RWPE2 (cell line): Measurements from ENCODE around the gene INO80E.

Source experiments
- ATAC-seq: fragments of 200-7000 bp; cut with Tn5 transposase; 3 replicates; pipeline ENCODE4 v1.9.1; 2021; ENCODE audit warnings: low read depth
- DNase-seq: peaks from one replicate; pipeline ENCODE4 v3.0.0-alpha.2; 2020; ENCODE audit warnings: low spot score
- H3K27ac ChIP-seq: fragments of 450-650 bp; 2 replicates; pipeline ENCODE4 v1.5.1; 2017; ENCODE audit warnings: mild to moderate bottlenecking; ENCODE audit not compliant: poor library complexity, severe bottlenecking
- H3K27me3 ChIP-seq: fragments of 250-450 bp; sonication (Bioruptor Pico); 2 replicates; pipeline ENCODE4 v1.5.1; 2021; ENCODE audit warnings: mild to moderate bottlenecking, moderate library complexity; ENCODE audit not compliant: insufficient read depth, poor library complexity, severe bottlenecking
- H3K36me3 ChIP-seq: fragments of 250-450 bp; sonication (Bioruptor Pico); 2 replicates; pipeline ENCODE4 v1.5.1; 2020; ENCODE audit warnings: low read depth, mild to moderate bottlenecking, moderate library complexity
- H3K4me1 ChIP-seq: fragments of 250-450 bp; sonication (Bioruptor Pico); 2 replicates; pipeline ENCODE4 v1.5.1; 2021; ENCODE audit warnings: mild to moderate bottlenecking, moderate library complexity; ENCODE audit not compliant: insufficient read depth, poor library complexity, severe bottlenecking
- H3K4me3 ChIP-seq: fragments of 250-450 bp; sonication (Bioruptor Pico); 2 replicates; pipeline ENCODE4 v1.5.1; 2021; ENCODE audit warnings: mild to moderate bottlenecking, moderate library complexity; ENCODE audit not compliant: severe bottlenecking
- H3K9me3 ChIP-seq: fragments of 250-450 bp; sonication (Bioruptor Pico); 2 replicates; pipeline ENCODE4 v1.5.1; 2021; ENCODE audit warnings: mild to moderate bottlenecking, moderate library complexity; ENCODE audit not compliant: severe bottlenecking
- CTCF ChIP-seq: fragments of 450-650 bp; IDR thresholded peaks from one replicate; pipeline ENCODE4 v1.5.1; 2017; ENCODE audit warnings: mild to moderate bottlenecking, moderate library complexity; ENCODE audit not compliant: poor library complexity, severe bottlenecking

INO80E gene

DNA sequence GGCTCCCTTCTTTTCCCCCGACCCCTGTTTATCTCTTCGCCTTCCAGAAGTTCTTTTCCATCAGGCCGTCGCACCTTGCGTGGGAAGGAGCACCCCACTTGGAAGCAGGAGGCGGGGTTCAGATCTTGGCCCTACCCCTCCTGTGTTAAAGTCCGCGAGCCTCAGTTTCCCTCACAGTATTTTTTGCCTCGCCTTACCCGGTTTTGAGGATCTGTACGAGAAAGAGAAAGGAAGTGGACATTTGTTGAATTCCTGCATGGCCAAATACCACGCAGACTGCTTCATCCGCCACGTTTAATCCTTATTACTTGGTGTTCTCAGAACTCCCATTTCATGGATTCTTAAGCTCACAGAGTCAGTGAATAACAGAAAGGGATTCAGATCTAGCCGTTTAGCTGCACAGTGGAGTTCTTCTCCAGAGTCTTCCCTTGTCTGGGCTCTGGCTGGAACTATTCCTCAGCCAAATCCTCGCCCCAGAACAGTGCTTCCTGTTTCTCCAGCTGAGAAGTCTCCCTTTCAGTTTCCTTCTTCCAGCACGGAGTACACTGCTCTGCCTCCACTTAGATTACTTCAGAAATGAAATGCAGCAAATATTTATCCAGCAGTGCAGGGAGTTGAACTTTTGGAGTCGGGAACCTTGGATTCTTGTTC is 33.6 kb upstream of the INO80E start:
- no peak for DNase-seq
- H3K27me3 ChIP-seq: no peaks in the 10 kb centered on the region
- peak overlapping the region; percentile 53 for H3K4me3 ChIP-seq
- no peaks in the 10 kb centered on the region for H3K9me3 ChIP-seq
- peaks cover 5% of the 10 kb centered on the region for H3K4me1 ChIP-seq
- peak overlapping the region; percentile 57 for H3K27ac ChIP-seq
- TF ChIP-seq CTCF: no peak
- ATAC-seq: peak; percentile 43; the same call in 2 of the 3 replicates
- peaks cover 20% of the 10 kb centered on the region for H3K36me3 ChIP-seq

- no peak overlapping the region for H3K4me3 ChIP-seq
- H3K27ac ChIP-seq: peak overlapping the region; percentile 57
- TF ChIP-seq CTCF: no peak
- H3K4me1 ChIP-seq: peaks cover 5% of the 10 kb centered on the region
- H3K27me3 ChIP-seq: no peaks in the 10 kb centered on the region
- H3K36me3 ChIP-seq: peaks cover 24% of the 10 kb centered on the region
- no peaks in the 10 kb centered on the region for H3K9me3 ChIP-seq
- no peak for ATAC-seq
- DNase-seq: no peak
Measured at GRCh38 chr16:29963021-29963743, 32.9 kb upstream of the INO80E start.

GRCh38 chr16:29968205-29968604 is 27.8 kb upstream of the INO80E start:
- DNase-seq (no peak), ATAC-seq (no peak)
- no peak overlapping the region for H3K27ac ChIP-seq
- H3K4me1 ChIP-seq: no peaks in the 10 kb centered on the region
- H3K4me3 ChIP-seq: no peak overlapping the region
- H3K9me3 ChIP-seq: no peaks in the 10 kb centered on the region
- no peaks in the 10 kb centered on the region for H3K27me3 ChIP-seq
- no peak for TF ChIP-seq CTCF
- peaks cover 37% of the 10 kb centered on the region for H3K36me3 ChIP-seq

DNA sequence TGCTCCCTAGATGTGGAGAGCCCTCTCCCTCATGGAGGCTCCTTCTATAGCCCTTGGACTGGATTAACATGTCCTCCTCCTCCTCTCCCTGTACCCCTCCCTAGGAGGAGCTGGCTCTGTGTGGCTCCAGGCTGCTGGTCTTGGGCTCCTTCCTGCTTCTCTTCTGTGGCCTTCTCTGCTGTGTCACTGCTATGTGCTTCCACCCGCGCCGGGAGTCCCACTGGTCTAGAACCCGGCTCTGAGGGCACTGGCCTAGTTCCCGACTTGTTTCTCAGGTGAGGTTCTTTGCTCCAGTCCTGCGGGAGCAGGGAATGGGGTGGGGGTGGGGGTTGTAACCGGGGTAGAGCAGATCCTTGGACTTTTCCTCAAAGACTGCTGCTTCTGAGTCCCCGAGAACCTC is 24.7 kb upstream of the INO80E start:
- no peak for TF ChIP-seq CTCF
- DNase-seq: no peak
- Histone ChIP-seq H3K4me1 (peaks cover 11% of the 10 kb centered on the region), H3K9me3 (no peaks in the 10 kb centered on the region), H3K36me3 (peaks cover 31% of the 10 kb centered on the region), H3K27ac (no peak overlapping the region), H3K27me3 (no peaks in the 10 kb centered on the region), H3K4me3 (no peak overlapping the region)
- ATAC-seq: no peak

DNA sequence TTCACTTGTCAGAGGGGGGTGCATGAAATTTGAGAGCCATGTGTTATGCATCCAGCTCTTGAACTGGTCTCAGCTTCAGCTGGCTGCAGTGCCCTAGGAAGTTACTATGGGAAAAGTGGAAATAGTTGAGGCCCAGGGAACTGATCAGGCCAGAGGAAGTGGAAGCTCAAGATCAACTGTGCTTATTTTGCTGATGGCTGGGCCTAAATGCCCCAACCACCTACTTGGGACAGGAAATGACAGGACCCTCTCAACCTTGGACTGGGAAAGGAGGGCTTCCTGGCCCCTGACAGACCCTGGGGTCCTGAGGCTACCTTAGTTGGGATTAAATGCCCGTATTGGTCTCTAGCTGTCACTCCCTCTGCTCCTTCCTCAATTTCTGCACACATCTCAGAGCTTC is 23.5 kb upstream of the INO80E start:
- Histone ChIP-seq H3K27me3 (no peaks in the 10 kb centered on the region), H3K4me1 (peaks cover 11% of the 10 kb centered on the region), H3K9me3 (no peaks in the 10 kb centered on the region), H3K4me3 (no peak overlapping the region), H3K36me3 (peaks cover 29% of the 10 kb centered on the region), H3K27ac (peak overlapping the region; percentile 67)
- no peak for ATAC-seq
- TF ChIP-seq CTCF: no peak
- DNase-seq: no peak
